CD14-positive monocyte (primary cell): ENCODE results near the gene TMEM144. TPM values are rescaled to one million over a fixed set of nuclear protein-coding genes. Genes with fewer than 3 reads are reported as not detected.

Experiments used
- DNase-seq, 3 donors: peaks; one replicate each; pipeline ENCODE4 v3.0.0-alpha.2; 2011 to 2022
- H2AFZ ChIP-seq: 2 replicates; pipeline ENCODE4 v1.6.0; 2012; ENCODE audit warnings: mild to moderate bottlenecking, low read depth, low read length, inconsistent platforms; ENCODE audit not compliant: insufficient read depth, poor library complexity, severe bottlenecking
- H3K27ac ChIP-seq, 2 donors: 1 replicate in 1 of 2; 2 replicates in 1 of 2; pipeline ENCODE4 v1.5.1; 2012 to 2013; ENCODE audit warnings: low read length in 2 of 2, control low read depth in 1 of 2, inconsistent platforms in 1 of 2, low read depth in 1 of 2, mild to moderate bottlenecking in 1 of 2
- H3K27me3 ChIP-seq, 2 donors: one replicate each; pipeline versions ENCODE4 v1.6.0 to v1.6.1; 2011 to 2013; ENCODE audit warnings: low read length in 2 of 2; ENCODE audit not compliant: control insufficient read depth in 2 of 2, insufficient read depth in 2 of 2
- H3K36me3 ChIP-seq, 2 donors: replicated peaks in 1 of 2; 1 replicate in 1 of 2; 2 replicates in 1 of 2; pipeline versions ENCODE4 v1.5.1 to v1.6.1; 2012 to 2013; ENCODE audit warnings: low read length in 2 of 2, control low read depth in 1 of 2, inconsistent platforms in 1 of 2, mild to moderate bottlenecking in 1 of 2; ENCODE audit not compliant: insufficient read depth in 2 of 2, control insufficient read depth in 1 of 2
- H3K4me1 ChIP-seq, 2 donors: 1 replicate in 1 of 2; 2 replicates in 1 of 2; pipeline versions ENCODE4 v1.5.1 to v1.6.1; 2012 to 2013; ENCODE audit warnings: low read length in 2 of 2, control low read depth in 1 of 2, inconsistent platforms in 1 of 2, mild to moderate bottlenecking in 1 of 2, moderate library complexity in 1 of 2; ENCODE audit not compliant: insufficient read depth in 2 of 2, control insufficient read depth in 1 of 2
- H3K4me2 ChIP-seq: replicated peaks from 2 replicates; pipeline ENCODE3; 2012; ENCODE audit warnings: low read length, moderate library complexity, mild to moderate bottlenecking; ENCODE audit not compliant: poor library complexity, severe bottlenecking; ENCODE audit errors: extremely low read depth
- H3K4me3 ChIP-seq, 3 experiments: fragments of 200-600 bp in 1 of 3; sonication (generic) in 1 of 3; replicated peaks in 1 of 3; 1 replicate in 2 of 3; 2 replicates in 1 of 3; pipeline ENCODE4 v1.5.1; 2011 to 2013; ENCODE audit warnings: low read length in 3 of 3, mild to moderate bottlenecking in 3 of 3, control low read depth in 2 of 3, low read depth in 2 of 3, inconsistent platforms in 1 of 3, moderate library complexity in 1 of 3
- H3K79me2 ChIP-seq: 2 replicates; pipeline ENCODE4 v1.6.0; 2012; ENCODE audit warnings: mild to moderate bottlenecking, control low read depth, inconsistent platforms, low read length, moderate library complexity; ENCODE audit not compliant: insufficient read depth
- H3K9ac ChIP-seq: 2 replicates; pipeline ENCODE4 v1.6.0; 2017; ENCODE audit warnings: low read length, mild to moderate bottlenecking; ENCODE audit not compliant: insufficient read depth, poor library complexity, severe bottlenecking
- H3K9me3 ChIP-seq, 2 donors: replicated peaks in 1 of 2; 1 replicate in 1 of 2; 2 replicates in 1 of 2; pipeline versions ENCODE4 v1.5.1 to v1.6.1; 2012 to 2013; ENCODE audit warnings: low read length in 2 of 2, control low read depth in 1 of 2; ENCODE audit not compliant: control insufficient read depth in 1 of 2, insufficient read depth in 1 of 2
- H4K20me1 ChIP-seq: 2 replicates; pipeline ENCODE4 v1.6.0; 2012; ENCODE audit warnings: mild to moderate bottlenecking, low read length, control low read depth, moderate library complexity; ENCODE audit not compliant: insufficient read depth
- H3K27ac Mint-ChIP-seq, 7 donors: one replicate each; pipeline ENCODE4 v1.8.0; 2020; ENCODE audit warnings: mild to moderate bottlenecking in 7 of 7, mixed read lengths in 7 of 7, moderate library complexity in 6 of 7, inconsistent platforms in 2 of 7
- H3K27me3 Mint-ChIP-seq, 3 donors: one replicate each; pipeline ENCODE4 v1.8.0; 2021 to 2022; ENCODE audit warnings: low read depth in 3 of 3, mild to moderate bottlenecking in 3 of 3, mixed read lengths in 3 of 3, moderate library complexity in 3 of 3, inconsistent platforms in 1 of 3
- H3K36me3 Mint-ChIP-seq, 2 donors: one replicate each; pipeline ENCODE4 v1.8.0; 2020; ENCODE audit warnings: mixed read lengths in 2 of 2, inconsistent platforms in 1 of 2, mild to moderate bottlenecking in 1 of 2
- H3K4me1 Mint-ChIP-seq: one replicate; pipeline ENCODE4 v1.8.0; 2020; ENCODE audit warnings: mild to moderate bottlenecking, mixed read lengths
- H3K4me3 Mint-ChIP-seq, 2 donors: one replicate each; pipeline ENCODE4 v1.8.0; 2020; ENCODE audit warnings: mild to moderate bottlenecking in 2 of 2, mixed read lengths in 2 of 2, moderate library complexity in 1 of 2
- H3K9me3 Mint-ChIP-seq, 7 donors: one replicate each; pipeline ENCODE4 v1.8.0; 2020 to 2022; ENCODE audit warnings: mixed read lengths in 7 of 7, mild to moderate bottlenecking in 6 of 7, moderate library complexity in 6 of 7, inconsistent platforms in 2 of 7
- WGBS: methylation state at CpG from one replicate; pipeline ENCODE4 v1.1.5; 2013; ENCODE audit warnings: missing lambda C conversion rate; ENCODE audit not compliant: insufficient coverage; 5-methylcytosine and 5-hydroxymethylcytosine counted together
- intact Hi-C, 2 donors: fragments of 100-400 bp; cut with micrococcal nuclease; formaldehyde crosslinking; loops; one replicate each; pipeline versions ENCODE4 v1.15.0 to v1.15.1; 2023
- polyA plus RNA-seq, 3 donors: library from polyadenylated mRNA; depleted of rRNA in 1 of 3; unstranded in 2 of 3; stranded (reverse) in 1 of 3; fragments of 300-500 nt in 2 of 3; fragments of >200 nt in 1 of 3; fragmentation: Illumina TruSeq in 2 of 3; gene quantifications; 1 replicate in 2 of 3; 2 replicates in 1 of 3; pipeline ENCODE4 v1.2.3, GENCODE V29; 2012 to 2021
- TF ChIP-seq, protein P1 (sequence below): fragments of 200-600 bp; IDR thresholded peaks from one replicate; pipeline ENCODE4 v1.8.0; 2022; ENCODE audit warnings: antibody characterized with exemption, mild to moderate bottlenecking

Gene TMEM144
- polyA plus RNA-seq, 3 donors: 1.0 to 27.9 (median 1.5) TPM

GRCh38 chr4:158190718-158191117 is 19.6 kb upstream of the TMEM144 start:
- intact Hi-C loops: no loop called here
- H3K27me3 Mint-ChIP-seq: no peaks in the 10 kb centered on the region

GRCh38 chr4:158192439-158193158 is 17.7 kb upstream of the TMEM144 start:
- Mint-ChIP-seq H3K36me3 (peaks cover 54 to 82% of the 10 kb centered on the region in 2 donors), H3K4me3 (no peak overlapping the region), H3K27ac (peak overlapping the region in 5 of 7 donors; percentile 1 to 80 (median 43)), H3K4me1 (peaks cover 15% of the 10 kb centered on the region), H3K27me3 (no peaks in the 10 kb centered on the region), H3K9me3 (peaks cover 0 to 3% (median 0%) of the 10 kb centered on the region in 7 donors)
- peaks cover 0 to 81% of the 10 kb centered on the region in 2 donors for H3K36me3 ChIP-seq
- peak overlapping the region in 1 of 2 donors; percentile 23 for H3K27ac ChIP-seq
- no peak for DNase-seq
- TF ChIP-seq, protein P1, sequence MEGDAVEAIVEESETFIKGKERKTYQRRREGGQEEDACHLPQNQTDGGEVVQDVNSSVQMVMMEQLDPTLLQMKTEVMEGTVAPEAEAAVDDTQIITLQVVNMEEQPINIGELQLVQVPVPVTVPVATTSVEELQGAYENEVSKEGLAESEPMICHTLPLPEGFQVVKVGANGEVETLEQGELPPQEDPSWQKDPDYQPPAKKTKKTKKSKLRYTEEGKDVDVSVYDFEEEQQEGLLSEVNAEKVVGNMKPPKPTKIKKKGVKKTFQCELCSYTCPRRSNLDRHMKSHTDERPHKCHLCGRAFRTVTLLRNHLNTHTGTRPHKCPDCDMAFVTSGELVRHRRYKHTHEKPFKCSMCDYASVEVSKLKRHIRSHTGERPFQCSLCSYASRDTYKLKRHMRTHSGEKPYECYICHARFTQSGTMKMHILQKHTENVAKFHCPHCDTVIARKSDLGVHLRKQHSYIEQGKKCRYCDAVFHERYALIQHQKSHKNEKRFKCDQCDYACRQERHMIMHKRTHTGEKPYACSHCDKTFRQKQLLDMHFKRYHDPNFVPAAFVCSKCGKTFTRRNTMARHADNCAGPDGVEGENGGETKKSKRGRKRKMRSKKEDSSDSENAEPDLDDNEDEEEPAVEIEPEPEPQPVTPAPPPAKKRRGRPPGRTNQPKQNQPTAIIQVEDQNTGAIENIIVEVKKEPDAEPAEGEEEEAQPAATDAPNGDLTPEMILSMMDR: no peak
- H3K9me3 ChIP-seq: no peaks in the 10 kb centered on the region
- H3K4me2 ChIP-seq: no peak overlapping the region
- H3K4me1 ChIP-seq: peaks cover 0 to 2% of the 10 kb centered on the region in 2 donors
- no peak overlapping the region for H2AFZ ChIP-seq
- H3K27me3 ChIP-seq: no peaks in the 10 kb centered on the region
- H4K20me1 ChIP-seq: no peaks in the 10 kb centered on the region
- H3K79me2 ChIP-seq: no peaks in the 10 kb centered on the region
- H3K9ac ChIP-seq: no peak overlapping the region
- H3K4me3 ChIP-seq: no peak overlapping the region
- WGBS: 78% methylated on average over 3 of the region's 5 CpGs
- intact Hi-C loops: no loop called here

More at GRCh38 chr4:158190718-158191117, 19.6 kb upstream of the TMEM144 start:
- Histone ChIP-seq H3K79me2 (no peaks in the 10 kb centered on the region), H3K4me1 (peaks cover 0 to 2% of the 10 kb centered on the region in 2 donors), H3K9me3 (no peaks in the 10 kb centered on the region), H3K4me2 (no peak overlapping the region), H3K27me3 (no peaks in the 10 kb centered on the region), H3K9ac (no peak overlapping the region), H3K36me3 (peaks cover 14 to 81% of the 10 kb centered on the region in 2 donors), H2AFZ (no peak overlapping the region), H3K4me3 (no peak overlapping the region), H3K27ac (peak overlapping the region in 1 of 2 donors; percentile 37), H4K20me1 (no peaks in the 10 kb centered on the region)
- TF ChIP-seq, protein P1: no peak
- no peak overlapping the region for H3K4me3 Mint-ChIP-seq
- 100% methylated on average over 1 of the region's 2 CpGs for WGBS
- H3K36me3 Mint-ChIP-seq: peaks cover 61 to 88% of the 10 kb centered on the region in 2 donors
- H3K27ac Mint-ChIP-seq: peak overlapping the region in 2 of 7 donors; percentile 25
- no peak for DNase-seq
- H3K4me1 Mint-ChIP-seq: peaks cover 15% of the 10 kb centered on the region
- peaks cover 0 to 3% (median 0%) of the 10 kb centered on the region in 7 donors for H3K9me3 Mint-ChIP-seq
